ENCODE results near the gene PRKCA. TPM values are rescaled to one million over a fixed set of nuclear protein-coding genes. Genes with fewer than 3 reads are reported as not detected.

Gene PRKCA
- total and polyA plus RNA-seq, 2 of the 13 experiments (the other 11 are each of a cell fraction or from before 2014, with no cell fraction given), result 18.5 to 21.5 TPM

- TF ChIP-seq MXD3 (CRISPR knock-in tag; IDR thresholded peaks at IDR 0.05), result no peak
Measured at GRCh38 chr17:66814026-66814425, 511.6 kb downstream of the PRKCA start (continued).

- FAIRE-seq, result no peak
- CTCF ChIA-PET (ENCODE audit: low intra/inter-chr PET ratio, low total read pairs), result no interaction called here
- in situ Hi-C loops (cut with HindIII; ENCODE audit: extremely low pct_ligation_motif_present, low pct_unique_long_range_greater_than_20kb), result no loop called here
Measured at GRCh38 chr17:66814570-66814969, 512.2 kb downstream of the PRKCA start.

GRCh38 chr17:66817750-66818149, 515.3 kb downstream of the PRKCA start:
- in situ Hi-C loops (cut with HindIII; ENCODE audit: extremely low pct_ligation_motif_present, low pct_unique_long_range_greater_than_20kb), result no loop called here
- CTCF ChIA-PET (ENCODE audit: low intra/inter-chr PET ratio, low total read pairs), result no interaction called here
- ATAC-seq, result no peak
- TF ChIP-seq HMGXB4 (CRISPR knock-in tag; IDR thresholded peaks at IDR 0.05; ENCODE audit: borderline replicate concordance in 1 of 2, low read depth in 1 of 2) (no peak), ZNF580 (CRISPR knock-in tag; IDR thresholded peaks at IDR 0.05; ENCODE audit: borderline replicate concordance, low read depth) (no peak), HOXA9 (CRISPR knock-in tag; IDR thresholded peaks at IDR 0.05; ENCODE audit: borderline replicate concordance) (no peak), U2AF1 (optimal IDR thresholded peaks at IDR 0.05; ENCODE audit: low read depth, low read length) (no peak), ARID2 (CRISPR knock-in tag; IDR thresholded peaks at IDR 0.05; ENCODE audit: borderline replicate concordance) (no peak), ZFP91 (CRISPR knock-in tag; IDR thresholded peaks at IDR 0.05; ENCODE audit: borderline replicate concordance) (no peak)
- TF ChIP-seq, protein P1, sequence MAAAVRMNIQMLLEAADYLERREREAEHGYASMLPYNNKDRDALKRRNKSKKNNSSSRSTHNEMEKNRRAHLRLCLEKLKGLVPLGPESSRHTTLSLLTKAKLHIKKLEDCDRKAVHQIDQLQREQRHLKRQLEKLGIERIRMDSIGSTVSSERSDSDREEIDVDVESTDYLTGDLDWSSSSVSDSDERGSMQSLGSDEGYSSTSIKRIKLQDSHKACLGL (CRISPR knock-in tag; IDR thresholded peaks at IDR 0.05), result no peak

More at GRCh38 chr17:66814570-66814969, 512.2 kb downstream of the PRKCA start:
- no peak overlapping the region for H3K4me3 ChIP-seq (replicated peaks in 1 of 3; ENCODE audit: insufficient read depth in 1 of 3, low read depth in 2 of 3, low read length in 3 of 3)
- H3K4me1 ChIP-seq (ENCODE audit: insufficient read depth, low read length), result peaks cover 18% of the 10 kb centered on the region
- no peaks in the 10 kb centered on the region for H3K79me2 ChIP-seq (ENCODE audit: insufficient read depth, low read length)
- H2AFZ ChIP-seq (ENCODE audit: low read length), result no peak overlapping the region
- intact Hi-C loops (cut with micrococcal nuclease; ENCODE audit: unreplicated experiment), result no loop called here
- H3K9me3 ChIP-seq (ENCODE audit: low read length), result peaks cover 12% of the 10 kb centered on the region
- WGBS (ENCODE audit: low lambda C conversion rate), result 16% methylated on average over 5 of the region's 5 CpGs
- no peaks in the 10 kb centered on the region for H3K27me3 ChIP-seq (ENCODE audit: control insufficient read depth in 1 of 2, insufficient read depth in 2 of 2, low read length in 2 of 2)
- H4K20me1 ChIP-seq (ENCODE audit: insufficient read depth, low read length), result no peaks in the 10 kb centered on the region
- no peak for TF ChIP-seq MTF1 (CRISPR knock-in tag; IDR thresholded peaks at IDR 0.05)
- TF ChIP-seq ZNF670 (CRISPR knock-in tag; IDR thresholded peaks at IDR 0.05; ENCODE audit: borderline replicate concordance), result no peak
- no peak for TF ChIP-seq MYC (CRISPR knock-in tag; IDR thresholded peaks at IDR 0.05; ENCODE audit: borderline replicate concordance)
- TF ChIP-seq ZNF101 (CRISPR knock-in tag; IDR thresholded peaks at IDR 0.05; ENCODE audit: borderline replicate concordance, low read depth), result no peak
- TF ChIP-seq ZNF337 (CRISPR knock-in tag; IDR thresholded peaks at IDR 0.05; ENCODE audit: borderline replicate concordance, low read depth), result no peak
- TF ChIP-seq ZNF577 (CRISPR knock-in tag; IDR thresholded peaks at IDR 0.05; ENCODE audit: borderline replicate concordance, low read depth), result no peak
- no peak for TF ChIP-seq ZSCAN21 (CRISPR knock-in tag; IDR thresholded peaks at IDR 0.05; ENCODE audit: borderline replicate concordance)
- no peak for TF ChIP-seq ZNF7 (CRISPR knock-in tag; IDR thresholded peaks at IDR 0.05)
- no TSS peak for BruUV-seq (replicated peaks)
- POLR2A ChIA-PET, result no interaction called here
- ATAC-seq, result no peak
- H3K27ac ChIP-seq (ENCODE audit: extremely low read length, insufficient read depth, low read length), result no peak overlapping the region
- no peak overlapping the region for H3K4me2 ChIP-seq (ENCODE audit: low read depth, low read length)
- DNase-seq (ENCODE audit: low spot score), result no peak
- no peaks in the 10 kb centered on the region for H3K36me3 ChIP-seq (replicated peaks in 1 of 2; ENCODE audit: control insufficient read depth in 1 of 2, insufficient read depth in 2 of 2, low read length in 2 of 2)
- no peak overlapping the region for H3K9ac ChIP-seq (ENCODE audit: insufficient read depth, low read depth, low read length)

More at GRCh38 chr17:66817750-66818149, 515.3 kb downstream of the PRKCA start:
- DNase-seq (ENCODE audit: low spot score) (no peak), FAIRE-seq (no peak)
- no peaks in the 10 kb centered on the region for H4K20me1 ChIP-seq (ENCODE audit: insufficient read depth, low read length)
- H3K9ac ChIP-seq (ENCODE audit: insufficient read depth, low read depth, low read length), result no peak overlapping the region
- peaks cover 8% of the 10 kb centered on the region; the same call in 1 of the 2 replicates for H3K4me1 ChIP-seq (ENCODE audit: insufficient read depth, low read length)
- intact Hi-C loops (cut with micrococcal nuclease; ENCODE audit: unreplicated experiment), result no loop called here
- no peaks in the 10 kb centered on the region for H3K79me2 ChIP-seq (ENCODE audit: insufficient read depth, low read length)
- H3K27me3 ChIP-seq (ENCODE audit: control insufficient read depth in 1 of 2, insufficient read depth in 2 of 2, low read length in 2 of 2), result 0 out of 5 replicates have a peak, but pooled peaks cover 0 to 4% of the 10 kb centered on the region in 2 experiments
- H3K4me3 ChIP-seq (replicated peaks in 1 of 3; ENCODE audit: insufficient read depth in 1 of 3, low read depth in 2 of 3, low read length in 3 of 3), result no peak overlapping the region
- no peak overlapping the region for H3K27ac ChIP-seq (ENCODE audit: extremely low read length, insufficient read depth, low read length)
- H3K36me3 ChIP-seq (replicated peaks in 1 of 2; ENCODE audit: control insufficient read depth in 1 of 2, insufficient read depth in 2 of 2, low read length in 2 of 2), result no peaks in the 10 kb centered on the region
- H2AFZ ChIP-seq (ENCODE audit: low read length), result no peak overlapping the region
- 50% methylated on average over 1 of the region's 1 CpG for WGBS (ENCODE audit: low lambda C conversion rate)
- no peak overlapping the region for H3K4me2 ChIP-seq (ENCODE audit: low read depth, low read length)
- BruUV-seq (replicated peaks), result no TSS peak
- POLR2A ChIA-PET, result no interaction called here
- H3K9me3 ChIP-seq (ENCODE audit: low read length), result peaks cover 12% of the 10 kb centered on the region

All from HepG2 (cell line).